CD4-positive, alpha-beta T cell treated with Interleukin-21 for 1 hour (primary cell): ENCODE results near the gene DMD.

Source experiments
- DNase-seq: peaks from one replicate; pipeline ENCODE4 v3.0.0-alpha.2; 2020

The DMD gene

GRCh38 chrX:31252133-31252532 lies 1959.2 kb downstream of the DMD start:
- no peak for DNase-seq

- DNase-seq: no peak
Observed at GRCh38 chrX:31251336-31251735, 1960.0 kb downstream of the DMD start.

- DNase-seq: no peak
Observed at GRCh38 chrX:31245714-31246113, 1965.6 kb downstream of the DMD start.

GRCh38 chrX:31243804-31244203 lies 1967.5 kb downstream of the DMD start:
- DNase-seq: no peak

- DNase-seq: no peak
Observed at GRCh38 chrX:31240982-31241381, 1970.4 kb downstream of the DMD start.

- DNase-seq: no peak
Observed at GRCh38 chrX:31237189-31237588, 1974.2 kb downstream of the DMD start.

- DNase-seq: no peak
Observed at GRCh38 chrX:31236231-31236630, 1975.1 kb downstream of the DMD start.

GRCh38 chrX:31233941-31234496 lies 1977.3 kb downstream of the DMD start:
- DNase-seq: no peak

GRCh38 chrX:31232506-31232905 lies 1978.8 kb downstream of the DMD start:
- DNase-seq: no peak

GRCh38 chrX:31228909-31229308 lies 1982.4 kb downstream of the DMD start:
- peak; percentile 0 for DNase-seq

GRCh38 chrX:31228415-31228832 lies 1982.9 kb downstream of the DMD start:
- DNase-seq: no peak

- DNase-seq: no peak
Observed at GRCh38 chrX:31227250-31227649, 1984.1 kb downstream of the DMD start.

- no peak for DNase-seq
Observed at GRCh38 chrX:31225819-31226218, 1985.5 kb downstream of the DMD start.

GRCh38 chrX:31224381-31225012 lies 1986.9 kb downstream of the DMD start:
- DNase-seq: no peak

GRCh38 chrX:31223817-31224216 lies 1987.5 kb downstream of the DMD start:
- no peak for DNase-seq

- DNase-seq: no peak
Observed at GRCh38 chrX:31222946-31223345, 1988.4 kb downstream of the DMD start.

GRCh38 chrX:31219174-31219573 lies 1992.2 kb downstream of the DMD start:
- no peak for DNase-seq

GRCh38 chrX:31217084-31217483 lies 1994.3 kb downstream of the DMD start:
- no peak for DNase-seq

- DNase-seq: no peak
Observed at GRCh38 chrX:31215277-31215815, 1996.0 kb downstream of the DMD start.

GRCh38 chrX:31213941-31214340 lies 1997.4 kb downstream of the DMD start:
- DNase-seq: no peak

GRCh38 chrX:31212856-31213748 lies 1998.2 kb downstream of the DMD start:
- DNase-seq: no peak

- DNase-seq: no peak
Observed at GRCh38 chrX:31209005-31209628, 2002.2 kb downstream of the DMD start.

GRCh38 chrX:31201503-31201902 lies 2009.8 kb downstream of the DMD start:
- DNase-seq: no peak
